ENCODE measurements around the gene NECAP2. TPM values are rescaled to one million over a fixed set of nuclear protein-coding genes. Genes with fewer than 3 reads are reported as not detected.
"Not testable (repeated sequence)": the region's sequence is repeated elsewhere in the genome, so short reads cannot be mapped to it uniquely, and the experiment has no call there.

Gene NECAP2
- total and polyA plus RNA-seq, 5 experiments from 2014 or later = 137 to 176 (median 146) TPM

DNA sequence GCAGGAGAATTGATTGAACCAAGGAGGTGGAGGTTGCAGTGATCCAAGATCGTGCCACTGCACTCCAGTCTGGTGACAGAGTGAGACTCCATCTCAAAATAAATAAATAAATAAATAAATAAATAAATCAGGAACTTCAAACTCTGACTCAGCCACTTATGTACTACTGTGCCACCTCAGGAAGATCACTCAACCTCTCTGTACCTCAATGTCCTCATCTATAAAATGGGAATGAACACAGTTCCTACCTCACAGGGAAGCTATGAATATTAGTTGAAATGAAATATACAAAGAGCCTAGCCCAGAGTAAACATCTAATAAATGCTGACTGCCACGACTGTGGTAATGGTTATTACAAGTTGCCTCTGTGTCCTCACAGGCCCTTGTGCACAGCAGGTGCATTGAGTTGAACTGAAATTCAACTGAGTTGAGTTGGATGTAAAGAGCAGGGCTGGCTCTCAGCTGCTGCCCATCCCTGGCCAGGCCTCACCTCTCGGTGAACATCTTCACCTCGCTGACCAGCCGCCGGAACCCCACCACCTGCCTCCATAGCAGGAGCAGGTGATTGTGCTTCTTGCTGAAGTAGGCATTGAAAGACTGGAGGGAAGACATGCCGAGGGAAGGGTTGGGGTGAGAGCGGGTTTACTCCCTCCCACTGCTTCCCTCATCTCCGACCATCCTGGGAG lies 48.8 kb downstream of the NECAP2 start:
- H3K27me3 Mint-ChIP-seq, POLR2A ChIA-PET, H3K27ac Mint-ChIP-seq, H3K4me3 Mint-ChIP-seq, H3K9me3 Mint-ChIP-seq, DNase-seq, ATAC-seq: not testable (repeated sequence)
- Mint-ChIP-seq H3K4me1 (peaks cover 0 to 10% (median 4%) of the 10 kb centered on the region in 4 donors), H3K36me3 (peaks cover 0 to 17% (median 8%) of the 10 kb centered on the region in 3 donors)

DNA sequence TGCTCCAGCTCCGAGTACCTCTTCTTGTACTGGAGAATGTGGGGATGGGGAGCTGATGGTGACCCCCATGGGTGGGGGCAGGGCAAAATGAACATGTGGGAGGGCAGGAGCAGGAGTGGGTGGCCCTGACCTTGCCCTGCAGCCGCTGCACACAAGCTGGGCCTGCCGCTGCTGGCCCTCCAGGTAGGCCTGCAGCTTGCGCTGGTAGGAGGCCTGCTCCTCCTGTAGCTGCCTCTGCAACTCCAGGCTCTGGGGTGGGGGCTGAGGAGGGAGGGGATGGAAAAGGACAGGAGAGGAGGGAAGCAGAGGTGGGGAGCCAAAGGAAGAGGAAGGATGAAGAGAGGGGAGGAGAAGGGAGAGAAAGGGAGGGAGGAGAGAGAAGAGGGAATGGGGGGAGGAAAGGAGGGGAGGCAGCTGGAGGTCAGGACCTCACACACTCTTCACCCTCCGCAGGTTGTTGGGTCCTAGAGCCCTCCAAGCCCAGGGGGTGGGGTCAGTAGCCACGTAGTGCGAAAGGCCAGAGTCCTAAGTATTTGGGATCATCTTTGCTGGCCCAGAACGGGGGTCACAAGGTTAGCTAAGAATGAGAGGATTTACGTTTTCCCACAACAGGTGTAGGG lies 50.6 kb downstream of the NECAP2 start:
- Mint-ChIP-seq H3K27me3 (no peaks in the 10 kb centered on the region), H3K36me3 (peaks cover 0 to 12% (median 6%) of the 10 kb centered on the region in 3 donors), H3K27ac (no peak overlapping the region), H3K4me3 (no peak overlapping the region), H3K9me3 (no peaks in the 10 kb centered on the region), H3K4me1 (peaks cover 0 to 13% (median 3%) of the 10 kb centered on the region in 4 donors)
- POLR2A ChIA-PET = interaction anchor here (0.6 kb wide), 1 partner anchor 430 kb away, joined by 3 read pairs; no protein-coding TSS in a partner anchor
- ATAC-seq = no peak
- no peak for DNase-seq

DNA sequence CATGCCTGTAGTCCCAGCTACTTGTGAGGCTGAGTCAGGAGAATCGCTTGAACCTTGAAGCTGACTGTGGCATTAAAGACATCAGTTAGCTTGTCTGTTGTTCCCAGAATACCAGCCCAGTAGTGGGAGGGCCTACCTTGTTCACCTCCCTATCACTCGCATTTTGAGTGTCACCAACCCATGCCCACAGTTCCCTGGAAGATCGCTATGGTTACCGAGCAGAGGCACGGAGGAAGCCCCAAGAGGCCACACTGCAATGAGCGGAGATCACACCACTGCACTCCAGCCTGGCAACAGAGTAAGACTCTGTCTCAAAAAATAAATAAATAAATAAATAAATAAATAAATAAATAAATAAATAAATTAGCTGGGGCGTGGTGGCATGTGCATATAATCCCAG lies 52.4 kb downstream of the NECAP2 start:
- DNase-seq, ATAC-seq, H3K27me3 Mint-ChIP-seq, POLR2A ChIA-PET, H3K9me3 Mint-ChIP-seq: not testable (repeated sequence)
- peaks cover 8 to 25% (median 12%) of the 10 kb centered on the region in 4 donors for H3K4me1 Mint-ChIP-seq
- peaks cover 0 to 12% (median 6%) of the 10 kb centered on the region in 3 donors for H3K36me3 Mint-ChIP-seq
- H3K4me3 Mint-ChIP-seq = peak overlapping the region in 1 of 10 donors; percentile 13
- H3K27ac Mint-ChIP-seq = peak overlapping the region in 2 of 10 donors; percentile 45 to 61

DNA sequence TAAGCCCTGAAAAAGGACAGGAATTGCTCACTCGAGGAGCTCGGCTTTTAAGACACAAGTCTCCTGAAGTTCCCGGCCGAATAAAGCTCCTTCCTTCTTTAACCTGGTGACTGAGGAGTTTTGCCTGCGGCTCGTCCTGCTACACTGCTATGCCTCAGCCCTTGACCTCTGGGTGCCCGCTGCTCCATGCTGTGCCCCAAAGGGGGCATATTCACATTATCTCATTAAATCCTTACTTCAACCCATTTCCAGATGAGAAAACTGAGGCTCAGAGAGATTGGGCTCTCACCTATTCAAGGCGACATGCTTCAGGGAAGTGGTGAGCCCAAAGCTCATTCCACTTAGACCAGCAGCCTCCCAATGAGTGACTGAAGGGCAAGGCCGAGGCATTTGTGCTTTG lies 53.2 kb downstream of the NECAP2 start:
- H3K27ac Mint-ChIP-seq = peak overlapping the region in 3 of 10 donors; percentile 15 to 63 (median 55)
- H3K9me3 Mint-ChIP-seq, H3K4me3 Mint-ChIP-seq, DNase-seq, H3K27me3 Mint-ChIP-seq, ATAC-seq, H3K36me3 Mint-ChIP-seq, POLR2A ChIA-PET: not testable (repeated sequence)
- H3K4me1 Mint-ChIP-seq = peaks cover 9 to 30% (median 14%) of the 10 kb centered on the region in 4 donors

DNA sequence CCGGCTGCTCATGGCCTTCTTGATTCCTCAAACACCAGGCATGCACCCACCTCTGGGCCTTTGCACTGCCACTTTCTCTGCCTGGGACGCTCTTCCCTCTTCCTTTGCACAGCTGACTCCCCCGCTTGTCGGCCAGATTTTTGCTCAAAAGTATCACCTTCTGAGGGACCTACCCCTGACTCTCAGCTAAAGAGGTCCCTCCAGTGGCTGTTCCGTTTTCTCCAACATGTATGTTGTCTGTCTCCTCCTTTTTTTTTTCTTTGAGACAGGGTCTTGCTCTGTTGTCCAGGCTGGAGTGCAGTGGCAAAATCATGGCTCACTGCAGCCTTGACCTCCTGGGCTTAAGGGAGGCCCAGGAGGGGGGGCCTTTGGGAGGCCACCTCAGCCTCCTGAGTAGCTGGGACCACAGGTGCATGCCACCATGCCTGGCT lies 57.0 kb downstream of the NECAP2 start:
- H3K27ac Mint-ChIP-seq = peak overlapping the region; percentile 69 to 88 (median 80)
- peak in 2 of 10 donors; percentile 38 to 40 for DNase-seq

DNA sequence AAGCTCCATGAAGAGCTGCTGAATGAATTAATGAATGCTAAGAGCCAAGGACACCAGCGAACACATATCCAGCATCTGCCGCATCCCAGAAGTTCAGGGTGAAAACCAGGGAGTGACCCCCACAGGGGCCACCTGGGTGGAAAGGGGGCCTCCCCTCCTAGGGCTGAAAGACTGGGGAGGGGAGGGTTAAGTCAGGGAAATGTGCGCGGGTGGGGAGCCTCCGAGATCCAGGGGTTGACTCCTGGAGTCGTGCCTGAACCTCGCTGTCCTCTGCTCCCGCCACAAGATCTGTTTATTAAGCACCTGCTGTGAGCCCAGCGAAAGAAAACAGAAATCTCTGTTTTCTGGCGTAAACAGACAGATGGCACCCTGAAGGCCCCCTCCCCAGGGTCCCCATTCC lies 57.5 kb downstream of the NECAP2 start:
- POLR2A ChIA-PET = interaction anchor here (1.4 to 2.6 kb wide), 2 partner anchors 57 to 78 kb away, joined by 4 to 15 read pairs; partner anchors contain the start of gene NECAP2
- ATAC-seq, H3K9me3 Mint-ChIP-seq, H3K36me3 Mint-ChIP-seq, H3K27me3 Mint-ChIP-seq: not testable (repeated sequence)
- H3K4me3 Mint-ChIP-seq = peak overlapping the region; percentile 75 to 90 (median 84)
- peak overlapping the region; percentile 69 to 88 (median 80) for H3K27ac Mint-ChIP-seq
- peak in 1 of 10 donors; percentile 25 for DNase-seq
- H3K4me1 Mint-ChIP-seq = peaks cover 9 to 37% (median 19%) of the 10 kb centered on the region in 4 donors

More for the DNA sequence above, 57.0 kb downstream of the NECAP2 start:
- ATAC-seq = peak in 1 of 2 donors; percentile 17
- Mint-ChIP-seq H3K4me1 (peaks cover 9 to 39% (median 21%) of the 10 kb centered on the region in 4 donors), H3K4me3 (peak overlapping the region; percentile 75 to 90 (median 84))
- H3K27me3 Mint-ChIP-seq, H3K9me3 Mint-ChIP-seq, H3K36me3 Mint-ChIP-seq: not testable (repeated sequence)
- POLR2A ChIA-PET = interaction anchor here (0.7 to 2.6 kb wide), 3 partner anchors 16 to 77 kb away, joined by 4 to 15 read pairs (median 8); partner anchors contain the start of gene NECAP2

DNA sequence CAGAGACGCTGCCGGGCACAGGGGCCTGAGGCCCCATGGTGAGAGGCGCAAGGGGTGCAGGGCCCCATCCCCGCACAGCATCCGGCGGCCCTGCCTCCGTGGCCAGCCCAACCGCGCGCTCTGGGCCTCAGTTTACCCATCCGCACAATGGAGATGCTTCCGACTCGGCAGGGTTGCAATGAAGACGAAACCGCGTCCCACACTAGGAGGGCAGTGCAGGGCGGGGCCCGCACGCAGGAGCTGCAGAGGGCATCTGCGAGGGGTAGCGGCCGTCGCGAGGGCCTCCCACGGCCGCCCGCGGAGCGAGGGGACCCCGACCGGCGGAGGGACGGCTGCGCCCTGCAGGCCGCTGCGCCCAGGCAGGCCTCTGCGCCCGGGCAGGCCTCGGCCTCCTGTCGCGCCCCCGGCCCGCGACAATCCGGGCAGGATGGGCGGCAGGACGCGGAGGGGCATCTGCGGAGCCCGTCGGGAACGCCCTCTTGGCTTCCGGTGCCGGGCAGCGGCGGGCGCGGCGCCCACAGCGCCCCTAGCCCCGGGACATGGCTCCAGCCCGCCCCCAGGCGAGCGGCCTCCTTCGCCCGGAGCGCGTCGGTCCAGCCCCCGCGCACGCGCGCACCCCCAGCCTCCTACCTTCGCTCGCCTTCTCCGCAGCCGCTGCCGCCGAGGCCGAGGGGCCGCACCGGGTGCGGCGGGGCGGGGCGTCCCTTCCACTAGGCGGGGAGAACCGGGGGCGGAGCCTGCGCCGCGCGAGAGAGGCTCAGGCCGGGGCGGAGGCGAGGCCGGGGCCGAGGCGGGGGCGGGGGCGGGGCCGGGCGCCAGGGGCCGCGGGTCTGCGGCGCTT lies 58.3 kb downstream of the NECAP2 start:
- Mint-ChIP-seq H3K4me1 (peaks cover 9 to 34% (median 19%) of the 10 kb centered on the region in 4 donors), H3K9me3 (no peaks in the 10 kb centered on the region), H3K27me3 (no peaks in the 10 kb centered on the region), H3K36me3 (no peaks in the 10 kb centered on the region), H3K27ac (peak overlapping the region in 6 of 10 donors; percentile 37 to 93 (median 73)), H3K4me3 (peak overlapping the region; percentile 81 to 92 (median 87))
- POLR2A ChIA-PET = interaction anchor here (0.7 to 2.6 kb wide), 4 partner anchors 15 to 58 kb away, joined by 3 to 15 read pairs (median 12); partner anchors contain the start of gene NECAP2
- DNase-seq (peak; percentile 68 to 91 (median 80)), ATAC-seq (peak; percentile 86 to 90)

DNA sequence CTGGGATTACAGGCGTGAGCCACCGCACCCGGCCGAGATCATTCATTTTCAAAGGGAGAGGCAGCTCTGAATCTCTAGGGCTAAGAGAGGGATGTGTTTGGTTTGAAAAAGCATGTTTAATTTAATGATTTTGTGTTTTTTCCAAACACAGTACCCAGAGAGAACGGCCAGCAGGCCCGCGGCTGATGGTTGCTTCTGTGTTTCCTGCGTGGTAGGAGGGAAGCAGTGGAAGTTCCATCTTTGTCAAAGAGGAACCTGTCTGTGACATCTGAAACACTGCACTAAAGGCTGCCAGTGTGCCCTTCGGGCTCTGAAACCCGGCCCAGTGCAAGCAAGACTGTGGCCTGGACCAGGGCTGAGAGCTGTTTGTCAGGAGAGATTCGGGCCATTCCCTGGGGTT lies 59.9 kb downstream of the NECAP2 start:
- not testable (repeated sequence) for ATAC-seq, H3K9me3 Mint-ChIP-seq, DNase-seq, H3K27me3 Mint-ChIP-seq, H3K36me3 Mint-ChIP-seq
- peak overlapping the region; percentile 88 to 94 (median 91) for H3K4me3 Mint-ChIP-seq
- peaks cover 9 to 30% (median 18%) of the 10 kb centered on the region in 4 donors for H3K4me1 Mint-ChIP-seq
- POLR2A ChIA-PET = interaction anchor here (0.7 to 2.3 kb wide), 3 partner anchors 13 to 411 kb away, joined by 4 to 14 read pairs (median 10); partner anchors contain the start of gene NECAP2
- H3K27ac Mint-ChIP-seq = peak overlapping the region in 2 of 10 donors; percentile 22 to 87

DNA sequence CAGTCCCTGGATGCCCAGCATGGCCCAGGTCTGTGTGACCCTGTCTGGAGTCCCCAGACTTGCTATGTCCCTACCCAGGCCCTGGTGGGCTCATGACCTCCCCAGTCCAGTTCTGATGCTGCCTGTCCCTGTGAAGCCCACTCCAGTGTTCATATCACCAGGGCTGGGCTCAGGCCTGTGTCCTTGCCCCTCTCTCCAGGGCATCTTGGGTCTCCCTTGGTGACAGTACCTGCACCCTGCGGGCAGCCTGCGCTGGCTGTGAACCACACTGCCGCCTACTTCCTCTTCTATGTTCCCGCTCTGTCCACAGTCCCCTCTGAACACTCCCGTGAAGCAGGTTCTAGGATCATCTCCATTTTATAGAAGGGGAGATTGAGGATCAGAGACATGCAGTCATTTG lies 60.5 kb downstream of the NECAP2 start:
- POLR2A ChIA-PET, H3K36me3 Mint-ChIP-seq, DNase-seq, H3K9me3 Mint-ChIP-seq, H3K27me3 Mint-ChIP-seq, ATAC-seq, H3K27ac Mint-ChIP-seq: not testable (repeated sequence)
- H3K4me1 Mint-ChIP-seq = peaks cover 9 to 30% (median 18%) of the 10 kb centered on the region in 4 donors
- H3K4me3 Mint-ChIP-seq = peak overlapping the region in 7 of 10 donors; percentile 8 to 76 (median 55)

DNA sequence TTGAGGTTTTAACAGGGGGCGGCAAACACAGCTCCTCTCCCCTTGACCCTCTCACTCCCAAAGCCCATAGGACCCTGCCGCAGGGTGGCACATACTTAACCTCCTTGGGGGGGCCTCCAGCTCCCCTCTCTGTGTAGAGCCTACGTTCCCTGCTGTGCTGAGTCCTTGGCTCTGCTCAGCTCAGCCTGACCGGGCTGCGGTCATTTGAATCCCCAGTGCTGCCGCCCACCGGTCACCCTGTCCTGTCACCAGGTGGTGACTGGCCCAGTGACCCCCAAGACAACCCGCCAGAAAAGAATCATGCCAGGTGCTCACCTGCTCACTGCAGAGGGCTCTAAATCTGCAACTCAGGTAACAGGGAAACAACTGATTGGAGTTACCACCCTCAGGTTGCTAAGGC lies 60.9 kb downstream of the NECAP2 start:
- H3K27me3 Mint-ChIP-seq, POLR2A ChIA-PET, DNase-seq, H3K27ac Mint-ChIP-seq, ATAC-seq, H3K9me3 Mint-ChIP-seq, H3K36me3 Mint-ChIP-seq: not testable (repeated sequence)
- Mint-ChIP-seq H3K4me3 (peak overlapping the region in 7 of 10 donors; percentile 8 to 76 (median 55)), H3K4me1 (peaks cover 9 to 30% (median 18%) of the 10 kb centered on the region in 4 donors)

DNA sequence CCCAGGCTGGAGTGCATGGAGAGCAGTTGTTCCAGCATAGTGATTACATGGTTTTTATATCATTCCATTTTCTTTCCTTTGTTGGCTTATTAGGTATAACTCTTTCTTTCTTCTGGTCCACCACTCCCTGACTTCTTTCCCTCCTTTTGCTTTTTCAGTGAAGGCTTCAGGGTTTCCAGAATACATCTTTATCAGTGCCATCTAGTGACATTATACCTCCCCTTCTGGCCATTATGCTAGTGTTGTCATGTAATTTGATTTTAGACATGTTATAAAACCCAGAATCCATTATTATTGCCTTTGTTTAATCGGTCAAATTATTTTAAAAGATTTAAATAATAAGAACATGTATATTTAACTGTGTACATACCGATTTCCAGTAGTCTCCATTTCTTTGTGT lies 63.0 kb downstream of the NECAP2 start:
- ATAC-seq = no peak
- Mint-ChIP-seq H3K36me3 (peaks cover 0 to 5% (median 0%) of the 10 kb centered on the region in 3 donors), H3K27ac (no peak overlapping the region), H3K4me1 (peaks cover 0 to 15% (median 7%) of the 10 kb centered on the region in 4 donors), H3K4me3 (no peak overlapping the region), H3K9me3 (peaks cover 0 to 2% (median 0%) of the 10 kb centered on the region in 9 donors), H3K27me3 (no peaks in the 10 kb centered on the region)
- POLR2A ChIA-PET = no interaction called here
- no peak for DNase-seq

DNA sequence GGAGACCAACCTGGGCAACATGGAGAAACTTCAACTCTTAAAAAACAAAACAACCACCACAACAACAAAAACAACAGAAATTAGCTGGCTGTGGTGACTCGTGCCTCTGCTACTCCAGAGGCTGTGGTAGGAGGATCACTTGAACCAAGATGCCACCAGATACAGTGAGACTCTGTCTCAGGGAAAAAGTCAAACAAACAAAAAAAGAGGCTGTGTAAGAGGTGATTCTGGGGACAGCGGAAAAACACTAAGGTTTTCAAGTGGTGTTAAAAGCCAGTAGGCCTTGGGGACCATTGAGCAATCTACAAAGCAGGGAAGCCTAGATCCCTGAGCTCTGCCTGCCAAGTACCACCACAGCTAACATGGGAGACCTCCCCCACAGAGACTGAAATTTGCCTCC lies 65.3 kb downstream of the NECAP2 start:
- not testable (repeated sequence) for H3K9me3 Mint-ChIP-seq, ATAC-seq, DNase-seq, H3K4me3 Mint-ChIP-seq, H3K36me3 Mint-ChIP-seq, H3K27me3 Mint-ChIP-seq, H3K27ac Mint-ChIP-seq, H3K4me1 Mint-ChIP-seq
- POLR2A ChIA-PET = interaction anchor here (0.9 kb wide), 1 partner anchor 125 kb away, joined by 3 read pairs; no protein-coding TSS in a partner anchor

Measured in naive thymus-derived CD8-positive, alpha-beta T cell (primary cell).